Colon (tissue), 2 donors: Measurements from ENCODE around the gene DPH3.

Experiments used
- FAIRE-seq: peaks from 2 replicates; lab custom pipeline; 2012; peaks lifted over from hg19 to GRCh38; lab: Jason Lieb, UNC
- donor health status: control.
- donor health status: control.

DPH3 gene

GRCh38 chr3:16290827-16291196, 26.1 kb upstream of the DPH3 start:
- no peak for FAIRE-seq

DNA sequence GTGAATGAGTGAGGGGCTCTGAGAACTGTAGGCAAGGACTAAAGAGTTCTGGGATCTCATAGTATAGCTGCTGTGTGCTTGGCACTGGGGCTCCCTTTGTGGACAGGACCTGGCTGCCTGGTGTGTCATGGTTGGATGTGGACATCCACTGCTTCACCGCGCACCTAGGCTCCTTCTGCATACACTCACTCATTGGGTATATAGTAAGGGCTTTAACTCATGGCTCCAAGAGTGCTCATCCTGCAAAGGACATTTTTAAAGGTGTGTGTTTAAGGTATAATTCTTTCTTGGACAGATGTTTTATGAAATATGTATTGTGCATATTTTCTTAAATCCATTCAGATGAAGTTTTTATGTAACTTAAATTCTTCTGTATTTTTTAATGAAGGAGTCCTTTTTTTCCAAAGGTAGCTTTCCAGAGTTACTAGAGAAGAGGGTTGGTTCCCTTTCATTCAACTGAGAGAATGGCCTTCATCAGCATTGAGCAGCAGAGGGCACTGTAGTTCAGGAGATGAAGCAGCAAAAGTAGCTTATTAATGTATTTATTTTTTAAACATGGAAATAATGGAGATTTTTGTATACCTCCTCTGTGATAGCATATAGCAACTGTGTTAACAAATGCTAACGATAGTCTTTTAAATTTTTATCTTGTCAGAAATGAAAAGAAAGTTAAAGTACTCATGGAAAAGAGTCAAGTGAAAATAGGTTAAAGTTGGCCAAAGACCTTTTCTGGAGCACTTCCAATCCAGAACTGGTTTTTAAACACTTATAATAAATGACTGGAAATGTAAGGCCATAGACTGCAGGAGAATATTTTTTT, 25.5 kb upstream of the DPH3 start:
- FAIRE-seq, result no peak

- FAIRE-seq, result no peak
These were observed 24.6 kb upstream of the DPH3 start for GRCh38 chr3:16289144-16289889.

- FAIRE-seq, result no peak
These were observed 23.9 kb upstream of the DPH3 start for GRCh38 chr3:16288664-16289063.

GRCh38 chr3:16286751-16287543, 22.2 kb upstream of the DPH3 start:
- no peak for FAIRE-seq

DNA sequence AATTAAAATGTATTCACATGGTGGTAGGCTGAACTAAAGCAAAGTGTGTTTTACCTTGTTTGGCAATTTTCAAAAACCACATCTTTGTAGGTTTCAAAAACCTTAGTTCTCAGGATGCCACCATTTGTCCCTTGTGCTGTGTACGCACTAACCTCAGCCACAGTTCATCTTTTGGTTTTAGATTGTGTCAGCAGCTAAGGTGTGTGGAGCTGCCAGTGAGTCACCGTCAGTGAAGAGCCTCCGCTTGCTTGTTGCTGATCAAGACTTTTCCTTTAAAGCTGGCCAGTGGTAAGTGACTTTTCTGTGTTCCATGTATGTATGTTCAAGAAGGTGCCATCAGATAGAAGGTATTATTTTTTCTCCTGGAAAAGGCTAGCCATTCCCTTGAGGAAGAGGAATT, 21.4 kb upstream of the DPH3 start:
- FAIRE-seq, result no peak

DNA sequence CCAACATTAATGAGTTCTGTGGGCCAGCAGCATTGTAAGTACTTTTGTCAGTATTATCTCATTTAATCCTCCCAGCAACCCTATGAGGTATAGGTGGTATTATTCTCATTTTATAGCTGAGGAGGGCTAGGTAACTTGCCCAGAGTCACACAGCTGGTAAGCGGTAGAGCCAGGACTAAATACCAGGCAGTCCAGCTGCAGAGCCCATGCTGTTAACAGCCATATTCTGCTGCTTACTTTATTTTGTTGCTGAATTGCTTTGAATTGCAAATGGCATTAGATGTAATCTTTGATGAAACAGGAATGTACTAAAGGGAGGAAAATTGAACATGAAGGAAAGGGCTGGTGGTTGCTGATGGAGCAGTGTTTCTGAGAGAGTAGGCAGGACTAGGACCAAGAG, 19.9 kb upstream of the DPH3 start:
- FAIRE-seq, result no peak

GRCh38 chr3:16280671-16281070, 15.9 kb upstream of the DPH3 start:
- no peak for FAIRE-seq

DNA sequence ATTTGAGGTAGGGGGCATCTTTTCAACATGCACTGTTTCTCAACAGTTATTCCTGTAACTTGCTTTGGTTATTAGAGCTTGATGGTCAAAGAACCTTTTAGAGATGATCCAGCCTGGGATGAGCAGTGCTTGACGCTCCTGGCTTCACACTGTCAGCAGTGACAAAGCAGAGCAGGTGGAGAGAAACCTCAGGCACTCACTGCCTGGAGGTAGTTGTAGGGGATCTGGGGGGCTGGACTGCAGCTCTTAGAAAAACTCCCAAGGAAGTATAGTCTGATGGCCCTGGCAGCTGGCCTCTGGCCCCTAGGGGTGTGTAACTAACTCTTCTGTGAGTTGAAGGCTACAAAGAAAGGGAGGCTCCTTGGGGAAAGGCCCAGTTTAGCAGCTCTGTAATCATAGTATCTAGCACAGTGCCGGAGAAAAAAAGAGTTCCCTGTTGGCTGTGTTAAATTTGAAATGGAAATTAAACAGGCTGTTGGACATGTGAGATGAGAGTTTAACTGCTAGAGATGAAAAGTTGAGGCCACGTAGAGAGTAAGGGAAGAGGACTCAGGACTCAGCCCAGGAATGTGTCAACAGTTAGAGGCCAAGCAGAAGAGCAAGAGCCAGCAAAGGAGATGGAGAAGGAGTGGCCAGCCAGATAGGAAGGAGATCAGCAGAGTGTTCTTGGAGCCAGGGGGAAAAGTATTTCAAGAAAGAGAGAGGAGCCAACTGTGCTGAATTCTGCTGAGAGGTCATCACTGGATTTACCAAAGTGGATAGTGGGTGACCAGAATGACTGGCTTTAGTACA, 14.5 kb upstream of the DPH3 start:
- FAIRE-seq, result no peak

- FAIRE-seq, result no peak
These were observed 12.7 kb upstream of the DPH3 start for GRCh38 chr3:16277471-16277870.

GRCh38 chr3:16273867-16274266, 9.1 kb upstream of the DPH3 start:
- FAIRE-seq, result peak; percentile 69

DNA sequence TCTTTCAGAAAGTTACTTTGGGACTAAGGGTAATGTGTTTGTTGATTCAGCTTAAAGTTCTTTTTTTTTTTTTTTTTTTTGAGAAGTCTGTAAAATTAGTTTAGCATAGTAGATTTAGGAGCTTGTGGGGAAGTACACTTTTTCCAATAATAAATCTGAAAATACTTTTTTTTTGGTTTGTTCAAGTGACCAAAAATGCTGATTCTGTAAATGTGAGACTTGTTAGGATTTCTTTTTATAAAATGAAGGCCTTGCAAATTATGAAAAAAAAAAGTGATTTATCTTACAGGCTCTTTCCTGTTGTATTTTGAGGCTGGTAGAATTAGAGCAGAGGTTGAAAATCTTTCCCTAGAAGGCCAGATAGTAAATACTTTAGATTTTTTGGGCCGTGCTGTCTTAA, 7.8 kb upstream of the DPH3 start:
- FAIRE-seq, result no peak

DNA sequence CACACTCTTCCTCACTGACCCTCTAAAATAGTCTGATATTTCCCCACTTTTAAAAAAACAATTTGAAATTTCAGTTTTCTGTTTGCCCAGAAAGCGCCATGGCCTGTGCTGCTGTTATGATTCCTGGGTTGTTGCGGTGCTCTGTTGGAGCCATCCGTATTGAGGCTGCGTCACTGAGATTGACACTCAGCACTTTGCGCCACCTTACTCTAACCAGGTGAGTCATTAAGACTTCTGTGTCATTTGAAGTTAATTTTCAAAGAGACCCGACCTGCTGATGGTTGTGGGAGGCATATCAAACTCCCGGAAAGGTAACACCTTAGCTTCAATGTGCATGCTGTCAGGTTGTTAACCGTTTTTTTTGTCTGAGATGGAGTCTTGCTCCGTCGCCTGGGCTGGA, 6.1 kb upstream of the DPH3 start:
- no peak for FAIRE-seq

DNA sequence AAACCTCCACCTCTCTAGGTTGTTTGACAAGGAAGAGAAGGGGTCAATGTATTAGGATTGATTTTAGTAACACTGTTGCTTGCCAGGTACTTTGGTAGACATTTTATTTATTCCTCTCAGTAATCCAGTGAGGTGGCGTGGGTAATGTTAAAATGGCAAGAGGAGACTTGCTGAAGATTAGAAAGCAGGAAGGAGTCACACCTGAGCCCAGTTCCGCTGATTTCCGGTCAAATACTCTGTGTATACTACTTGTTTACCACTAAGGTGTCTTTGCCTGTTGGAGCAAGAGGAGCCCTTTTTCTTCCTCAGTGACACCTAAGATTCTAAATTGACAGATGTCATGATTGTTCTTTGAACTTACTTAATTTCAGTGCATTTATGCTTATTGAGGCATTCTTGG, 2.0 kb upstream of the DPH3 start:
- FAIRE-seq, result no peak

DNA sequence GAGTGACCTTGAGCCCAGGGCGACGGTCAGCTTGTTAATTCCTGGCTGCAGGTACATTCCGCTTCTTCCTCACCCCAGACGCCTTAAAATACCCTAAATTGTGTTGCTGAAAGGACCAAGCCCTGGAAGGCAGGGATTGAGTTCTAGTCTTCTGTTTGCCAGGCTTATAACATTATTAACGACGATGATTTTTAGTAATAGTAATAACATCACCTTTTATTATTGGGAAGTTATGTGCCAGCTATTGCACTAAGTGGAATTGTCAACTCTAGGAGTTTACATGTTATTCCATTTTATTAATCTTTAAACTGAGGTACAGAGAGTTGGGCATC, 678 bp upstream of the DPH3 start:
- no peak for FAIRE-seq

DNA sequence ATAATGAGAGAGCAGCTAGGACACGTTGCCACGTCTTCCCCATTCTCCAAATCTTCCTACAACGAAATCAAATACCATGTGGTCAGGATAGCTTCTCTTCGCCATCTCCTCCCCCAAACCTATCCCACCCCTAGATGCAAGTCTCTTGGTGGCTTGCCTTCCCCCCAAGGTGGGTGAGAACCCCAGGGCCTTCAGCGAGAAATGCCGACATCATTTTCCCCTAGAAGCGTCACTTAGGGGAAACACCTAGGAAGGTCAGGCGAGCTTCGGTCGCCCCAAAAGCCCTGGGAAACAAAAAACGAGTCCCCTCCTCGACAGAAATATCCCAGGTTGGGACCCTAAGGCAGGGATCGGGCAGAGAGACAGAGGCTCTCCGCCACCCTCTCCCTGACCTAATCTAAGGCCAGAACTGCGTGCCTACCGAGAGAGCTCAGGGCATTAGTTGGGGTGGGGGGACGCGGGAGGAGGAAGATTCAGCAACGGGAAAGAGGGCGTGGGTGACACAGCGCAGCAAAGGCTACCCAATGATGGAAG, 502 bp downstream of the DPH3 start:
- no peak for FAIRE-seq

DNA sequence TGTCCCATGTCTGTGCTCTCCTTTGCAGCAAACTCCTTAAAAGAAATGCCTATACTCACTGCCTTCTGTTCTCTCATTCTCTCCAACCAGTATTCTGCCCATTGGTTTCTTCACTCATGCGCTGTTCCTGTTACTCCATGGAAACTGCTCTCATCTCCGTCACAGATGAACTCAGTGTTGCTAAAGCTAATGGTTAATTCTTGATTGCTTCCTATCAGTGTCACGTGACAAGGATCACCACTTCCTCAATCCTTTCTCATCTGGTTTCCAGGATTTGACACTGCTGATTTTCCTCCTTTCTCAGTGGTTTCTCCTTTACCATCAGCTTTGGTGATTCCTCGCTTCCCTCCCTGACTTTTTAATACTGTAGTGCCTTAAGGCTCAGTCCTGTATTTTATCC, 2.6 kb downstream of the DPH3 start:
- FAIRE-seq, result no peak

- no peak for FAIRE-seq
These were observed 4.7 kb downstream of the DPH3 start for GRCh38 chr3:16260046-16260445.

DNA sequence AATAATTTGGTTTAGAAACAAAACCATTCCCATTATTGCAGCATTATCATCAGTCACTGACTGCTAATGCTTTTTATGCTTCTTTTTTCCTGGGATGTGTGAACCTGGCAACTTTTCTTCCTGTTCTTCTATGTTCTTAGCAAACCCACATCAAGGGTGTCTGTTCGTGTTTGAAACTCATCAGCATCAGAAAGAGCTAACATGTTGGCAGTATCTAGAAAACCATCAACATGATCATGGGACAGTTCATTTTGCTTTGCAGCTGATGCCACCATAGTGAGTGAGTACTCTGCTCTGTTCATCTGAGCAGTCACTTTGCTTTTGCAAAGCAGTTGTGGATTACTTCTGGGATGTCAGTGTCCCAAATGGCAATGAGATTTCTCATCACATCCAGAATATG, 5.9 kb downstream of the DPH3 start:
- FAIRE-seq, result no peak

GRCh38 chr3:16258177-16258576, 6.6 kb downstream of the DPH3 start:
- FAIRE-seq, result no peak

DNA sequence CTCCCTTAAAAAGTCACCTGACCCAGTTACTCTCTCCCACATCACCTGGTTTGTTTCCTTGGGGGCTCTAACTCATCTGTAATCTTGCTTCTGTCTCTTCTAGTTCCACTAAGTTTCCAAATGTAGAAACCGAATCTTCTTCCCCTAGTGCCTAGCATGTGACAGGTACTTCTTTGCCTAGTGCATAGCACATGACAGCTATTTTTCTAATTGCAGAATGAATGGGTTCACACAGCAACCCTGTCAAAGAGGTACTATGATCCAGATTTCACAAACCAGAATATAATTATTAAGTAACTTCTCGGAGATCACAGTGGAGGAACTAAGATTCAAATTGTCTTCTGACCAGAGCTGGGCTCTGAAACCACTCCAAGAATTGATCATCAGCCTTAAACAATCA, 7.4 kb downstream of the DPH3 start:
- no peak for FAIRE-seq

- no peak for FAIRE-seq
These were observed 9.0 kb downstream of the DPH3 start for GRCh38 chr3:16255726-16256125.
